Lower leg skin (tissue), 4 donors: ENCODE results near the gene SLC5A6. TPM values are rescaled to one million over a fixed set of nuclear protein-coding genes. Genes with fewer than 3 reads are reported as not detected.
A peak's percentile ranks its signal among the peaks of the same experiment; 100 is the strongest.

Source experiments
- DNase-seq, 2 donors: peaks; one replicate each; pipeline ENCODE4 v3.0.0-alpha.2; 2019; ENCODE audit warnings: low spot score in 2 of 2
- H3K4me3 ChIP-seq: fragments of 200-600 bp; sonication (generic); 2 replicates; pipeline ENCODE4 v1.5.1; 2017; ENCODE audit warnings: mild to moderate bottlenecking, low read depth; ENCODE audit not compliant: poor library complexity, severe bottlenecking
- POLR2A ChIP-seq, 2 donors: fragments of 450-650 bp; IDR thresholded peaks; one replicate each; pipeline ENCODE4 v1.6.1; 2016 to 2017; ENCODE audit warnings: antibody characterized with exemption in 2 of 2, mild to moderate bottlenecking in 1 of 2, moderate library complexity in 1 of 2
- WGBS, 2 donors: methylation state at CpG; one replicate each; pipeline ENCODE4 v1.1.5; 2018; 5-methylcytosine and 5-hydroxymethylcytosine counted together
- intact Hi-C: fragments of 100-400 bp; cut with DNase I; formaldehyde crosslinking; loops from one replicate; pipeline ENCODE4 v1.15.0; 2023; ENCODE audit warnings: low total_unique reads
- total RNA-seq, 4 donors: library from RNA; depleted of rRNA; stranded (reverse); fragments of >200 nt; gene quantifications; one replicate each; pipeline ENCODE4 v1.1.0, GENCODE V29; 2016
- TF ChIP-seq, protein P1 (sequence below), 3 donors: fragments of 450-650 bp; IDR thresholded peaks; one replicate each; pipeline ENCODE4 v1.5.1; 2016; ENCODE audit warnings: antibody characterized with exemption in 3 of 3, mild to moderate bottlenecking in 3 of 3, moderate library complexity in 2 of 3

The SLC5A6 gene
- total RNA-seq, 4 donors from 2014 or later = 11.6 to 24.6 (median 17.0) TPM

DNA sequence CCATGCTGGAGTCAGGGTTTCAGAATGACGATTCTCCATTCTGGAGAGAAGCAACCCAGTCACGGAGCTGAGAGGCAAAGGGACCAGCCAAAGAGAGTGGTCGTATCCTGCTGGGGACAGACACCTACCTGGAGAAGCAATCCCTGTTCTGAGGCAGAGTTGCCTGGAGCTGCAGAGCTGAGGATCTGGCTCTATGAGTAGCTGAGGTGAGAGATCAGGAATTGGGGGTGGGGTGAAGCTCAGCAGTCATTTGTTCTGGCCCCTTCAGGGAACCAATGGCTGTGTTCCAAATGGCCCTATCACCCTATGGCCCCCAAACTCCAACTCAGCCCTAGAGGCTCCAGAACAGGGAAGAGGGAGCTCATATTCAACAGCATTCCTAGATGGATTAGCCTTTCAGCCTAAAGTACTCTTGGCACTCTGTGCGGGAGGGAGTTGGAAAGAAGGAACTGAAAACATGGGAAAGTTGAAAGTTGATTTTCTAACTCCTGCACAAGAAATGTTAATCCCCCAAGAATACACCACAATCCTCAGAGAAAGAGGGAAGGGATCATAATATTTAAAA, 3.5 kb downstream of the SLC5A6 start:
- no peak for DNase-seq
- H3K4me3 ChIP-seq = no peak overlapping the region
- intact Hi-C loops = no loop called here
- WGBS, 2 donors = 88 to 97% methylated on average over 4 of the region's 4 CpGs
- no peak for TF ChIP-seq POLR2A (IDR thresholded peaks at IDR 0.05)
- TF ChIP-seq, protein P1, sequence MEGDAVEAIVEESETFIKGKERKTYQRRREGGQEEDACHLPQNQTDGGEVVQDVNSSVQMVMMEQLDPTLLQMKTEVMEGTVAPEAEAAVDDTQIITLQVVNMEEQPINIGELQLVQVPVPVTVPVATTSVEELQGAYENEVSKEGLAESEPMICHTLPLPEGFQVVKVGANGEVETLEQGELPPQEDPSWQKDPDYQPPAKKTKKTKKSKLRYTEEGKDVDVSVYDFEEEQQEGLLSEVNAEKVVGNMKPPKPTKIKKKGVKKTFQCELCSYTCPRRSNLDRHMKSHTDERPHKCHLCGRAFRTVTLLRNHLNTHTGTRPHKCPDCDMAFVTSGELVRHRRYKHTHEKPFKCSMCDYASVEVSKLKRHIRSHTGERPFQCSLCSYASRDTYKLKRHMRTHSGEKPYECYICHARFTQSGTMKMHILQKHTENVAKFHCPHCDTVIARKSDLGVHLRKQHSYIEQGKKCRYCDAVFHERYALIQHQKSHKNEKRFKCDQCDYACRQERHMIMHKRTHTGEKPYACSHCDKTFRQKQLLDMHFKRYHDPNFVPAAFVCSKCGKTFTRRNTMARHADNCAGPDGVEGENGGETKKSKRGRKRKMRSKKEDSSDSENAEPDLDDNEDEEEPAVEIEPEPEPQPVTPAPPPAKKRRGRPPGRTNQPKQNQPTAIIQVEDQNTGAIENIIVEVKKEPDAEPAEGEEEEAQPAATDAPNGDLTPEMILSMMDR (IDR thresholded peaks at IDR 0.05) = no peak

DNA sequence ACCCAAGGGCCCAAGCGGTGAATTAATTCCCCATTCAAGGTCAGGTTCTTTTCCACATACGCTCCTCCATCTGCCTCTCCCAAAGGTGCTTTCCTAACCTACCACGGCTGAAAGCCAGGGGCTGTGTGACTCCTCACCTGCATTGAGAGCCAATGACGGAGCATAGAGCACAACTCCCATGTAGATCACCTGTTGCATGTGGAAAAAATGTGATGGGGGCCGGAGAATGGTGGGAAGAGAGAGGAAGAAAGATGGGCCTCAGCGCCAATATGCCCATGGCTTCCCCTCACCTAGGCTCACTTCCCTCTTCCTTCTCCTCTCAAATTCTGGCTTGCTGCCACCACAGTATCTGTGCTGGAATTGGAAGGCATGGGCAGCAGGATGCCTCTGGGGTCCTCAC, 5.7 kb downstream of the SLC5A6 start:
- no peak overlapping the region for H3K4me3 ChIP-seq
- DNase-seq = no peak
- intact Hi-C loops = no loop called here
- no peak for TF ChIP-seq POLR2A (IDR thresholded peaks at IDR 0.05)
- TF ChIP-seq, protein P1 (IDR thresholded peaks at IDR 0.05) = no peak
- WGBS, 2 donors = 96 to 97% methylated on average over 6 of the region's 6 CpGs

DNA sequence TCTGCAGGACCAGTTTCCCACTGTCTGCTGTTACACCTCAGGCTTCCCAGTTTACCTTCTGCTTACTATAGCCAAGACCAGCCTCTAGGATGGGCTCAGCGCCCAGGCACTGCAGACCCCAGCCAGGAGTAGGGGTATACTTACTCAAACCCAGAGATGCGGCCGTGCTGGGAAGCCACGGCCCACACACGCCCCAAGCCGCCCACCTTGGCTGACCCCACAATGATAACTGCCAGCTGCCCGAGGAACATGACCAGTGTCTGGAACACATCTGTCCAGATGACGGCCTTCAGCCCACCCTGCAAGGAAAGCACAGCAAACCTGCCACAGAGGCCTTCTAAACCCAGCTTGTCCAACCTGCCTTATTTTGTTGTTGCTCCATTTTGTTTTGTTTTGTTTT, 6.9 kb downstream of the SLC5A6 start:
- intact Hi-C loops = no loop called here
- 90 to 91% methylated on average over 8 of the region's 8 CpGs for WGBS, 2 donors
- DNase-seq = no peak
- H3K4me3 ChIP-seq = no peak overlapping the region
- TF ChIP-seq, protein P1 (IDR thresholded peaks at IDR 0.05) = no peak
- no peak for TF ChIP-seq POLR2A (IDR thresholded peaks at IDR 0.05)

DNA sequence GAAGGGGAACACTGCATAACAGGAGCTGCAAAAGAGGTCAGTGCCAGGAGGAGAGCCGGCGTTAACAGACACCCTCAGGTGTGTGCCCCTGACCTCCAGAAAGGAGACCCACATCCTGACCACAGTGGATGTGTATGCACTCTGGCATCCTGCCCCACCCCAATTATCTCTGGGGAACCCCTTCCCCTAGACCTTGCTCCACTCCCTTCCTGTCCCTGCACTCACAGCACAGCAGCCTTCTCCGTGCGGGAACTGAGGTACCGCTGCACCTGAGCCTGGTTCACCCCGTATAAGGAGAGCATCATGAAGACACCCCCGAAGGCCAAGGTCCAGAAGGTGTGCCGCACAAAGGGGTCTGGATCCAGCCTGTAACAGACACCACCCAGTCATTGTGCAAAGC, 7.5 kb downstream of the SLC5A6 start:
- TF ChIP-seq POLR2A (IDR thresholded peaks at IDR 0.05) = no peak
- TF ChIP-seq, protein P1 (IDR thresholded peaks at IDR 0.05) = no peak
- WGBS, 2 donors = 89 to 97% methylated on average over 8 of the region's 8 CpGs
- no peak overlapping the region for H3K4me3 ChIP-seq
- intact Hi-C loops = no loop called here
- DNase-seq = no peak

DNA sequence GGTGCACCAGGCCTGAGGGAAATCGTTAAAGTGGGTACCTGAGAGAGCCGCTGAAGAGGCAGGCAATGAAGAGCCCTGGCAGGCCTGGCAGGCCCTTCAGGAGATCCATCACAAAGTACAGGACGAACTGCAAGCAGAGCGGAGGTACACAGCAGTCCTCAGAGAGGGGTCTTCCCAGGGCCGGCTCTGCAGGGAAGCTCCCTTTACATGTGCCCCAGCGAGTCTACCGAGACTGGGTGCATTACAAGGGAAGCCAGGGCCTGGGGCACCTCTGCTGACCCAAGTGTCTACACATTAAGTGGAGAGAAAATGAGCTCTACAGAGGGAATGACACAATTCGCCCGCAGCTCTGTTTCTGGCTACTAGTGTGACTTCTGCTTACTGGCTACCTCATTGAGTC, 8.3 kb downstream of the SLC5A6 start:
- no peak overlapping the region for H3K4me3 ChIP-seq
- no peak for TF ChIP-seq POLR2A (IDR thresholded peaks at IDR 0.05)
- TF ChIP-seq, protein P1 (IDR thresholded peaks at IDR 0.05) = no peak
- peak in 1 of 2 donors; percentile 37 for DNase-seq
- WGBS, 2 donors = 92 to 97% methylated on average over 9 of the region's 9 CpGs
- intact Hi-C loops = no loop called here

DNA sequence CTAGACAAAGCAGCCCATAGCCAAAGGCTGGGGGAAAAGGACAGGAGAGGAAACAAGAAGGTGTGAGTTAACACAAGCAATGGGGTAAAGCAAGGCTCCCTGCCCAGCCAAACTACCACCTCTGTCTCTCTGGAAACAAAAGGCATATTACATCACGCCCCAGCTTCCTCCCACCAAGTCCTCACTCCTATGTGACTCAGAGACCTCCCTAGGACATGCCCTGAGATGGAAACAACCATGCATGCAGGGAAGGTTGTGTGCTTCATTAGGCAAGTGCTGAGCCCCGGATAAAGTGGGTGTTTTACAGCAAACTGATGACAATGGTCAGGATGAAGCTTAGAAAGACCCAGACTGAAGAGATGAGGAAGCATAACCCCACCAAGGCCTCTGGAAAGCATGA, 9.2 kb downstream of the SLC5A6 start:
- no peak for DNase-seq
- no peak for TF ChIP-seq POLR2A (IDR thresholded peaks at IDR 0.05)
- TF ChIP-seq, protein P1 (IDR thresholded peaks at IDR 0.05) = no peak
- intact Hi-C loops = no loop called here
- no peak overlapping the region for H3K4me3 ChIP-seq
- WGBS, 2 donors = 70 to 90% methylated on average over 2 of the region's 2 CpGs
